NCI-H1436 treated with DMSO at 0.1 percent for 48 hours (cell line): ENCODE results near the gene RPL13A.

Experiments
- DNase-seq: peaks from one replicate; lab custom pipeline; 2025; lab: John Stamatoyannopoulos, UW

The RPL13A gene

GRCh38 chr19:49481020-49481683 is 6.3 kb upstream of the RPL13A start:
- no peak for DNase-seq

GRCh38 chr19:49486232-49486631 is 1.2 kb upstream of the RPL13A start:
- no peak for DNase-seq

DNA sequence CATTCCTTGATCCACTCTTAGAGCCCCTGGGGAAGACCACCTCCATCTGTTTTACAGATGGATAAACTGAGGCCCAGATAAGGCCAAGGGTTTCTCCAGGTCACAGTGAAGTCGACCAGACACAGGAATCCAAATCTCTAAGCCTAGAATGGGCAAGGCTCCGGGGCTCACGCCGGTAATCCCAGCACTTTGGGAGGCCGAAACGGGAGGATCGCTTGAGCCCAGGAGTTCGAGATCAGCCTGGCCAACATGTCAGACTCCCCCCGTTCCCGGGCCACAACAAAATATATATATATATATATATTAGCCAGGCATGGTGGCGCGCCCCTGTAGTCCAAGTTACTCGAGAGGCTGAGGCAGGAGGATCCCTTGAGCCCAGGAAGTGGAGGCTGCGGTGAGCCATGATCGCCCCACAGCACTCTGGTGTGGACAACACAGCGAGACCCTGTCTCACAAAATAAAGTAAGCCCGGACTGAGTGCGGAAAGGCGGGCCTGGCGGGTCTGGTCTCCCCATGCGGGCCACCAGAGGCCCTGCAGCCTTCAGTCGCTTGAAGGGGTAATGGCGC is 615 bp upstream of the RPL13A start:
- DNase-seq = no peak

- DNase-seq = no peak
These were observed 846 bp downstream of the RPL13A start for GRCh38 chr19:49488046-49488862.

GRCh38 chr19:49488863-49489537 is 1.6 kb downstream of the RPL13A start:
- no peak for DNase-seq

DNA sequence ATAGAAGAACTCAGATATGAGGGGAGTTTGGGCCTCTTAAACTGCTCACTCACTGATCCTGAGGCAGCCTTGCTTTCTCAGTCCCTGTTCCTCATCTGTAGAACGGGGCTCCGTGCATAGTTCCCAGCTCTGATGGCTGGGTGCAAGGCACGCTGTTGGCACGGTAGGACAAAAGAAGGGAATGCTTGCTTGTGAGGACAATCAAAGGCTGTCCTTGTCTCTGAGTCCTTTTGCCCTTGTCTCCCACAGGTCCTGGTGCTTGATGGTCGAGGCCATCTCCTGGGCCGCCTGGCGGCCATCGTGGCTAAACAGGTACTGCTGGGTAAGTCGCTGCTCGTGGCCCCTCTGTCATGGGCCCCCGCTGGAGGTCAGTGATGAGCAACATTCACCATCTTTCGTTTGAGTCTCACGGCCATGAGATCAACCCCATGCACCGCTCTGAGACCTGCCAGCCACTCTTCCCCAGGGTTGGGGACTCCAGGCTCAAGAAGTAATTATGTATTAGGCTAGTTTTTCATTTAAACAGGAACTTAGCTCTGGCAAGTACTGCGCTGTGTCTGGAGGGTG is 2.3 kb downstream of the RPL13A start:
- DNase-seq = no peak

DNA sequence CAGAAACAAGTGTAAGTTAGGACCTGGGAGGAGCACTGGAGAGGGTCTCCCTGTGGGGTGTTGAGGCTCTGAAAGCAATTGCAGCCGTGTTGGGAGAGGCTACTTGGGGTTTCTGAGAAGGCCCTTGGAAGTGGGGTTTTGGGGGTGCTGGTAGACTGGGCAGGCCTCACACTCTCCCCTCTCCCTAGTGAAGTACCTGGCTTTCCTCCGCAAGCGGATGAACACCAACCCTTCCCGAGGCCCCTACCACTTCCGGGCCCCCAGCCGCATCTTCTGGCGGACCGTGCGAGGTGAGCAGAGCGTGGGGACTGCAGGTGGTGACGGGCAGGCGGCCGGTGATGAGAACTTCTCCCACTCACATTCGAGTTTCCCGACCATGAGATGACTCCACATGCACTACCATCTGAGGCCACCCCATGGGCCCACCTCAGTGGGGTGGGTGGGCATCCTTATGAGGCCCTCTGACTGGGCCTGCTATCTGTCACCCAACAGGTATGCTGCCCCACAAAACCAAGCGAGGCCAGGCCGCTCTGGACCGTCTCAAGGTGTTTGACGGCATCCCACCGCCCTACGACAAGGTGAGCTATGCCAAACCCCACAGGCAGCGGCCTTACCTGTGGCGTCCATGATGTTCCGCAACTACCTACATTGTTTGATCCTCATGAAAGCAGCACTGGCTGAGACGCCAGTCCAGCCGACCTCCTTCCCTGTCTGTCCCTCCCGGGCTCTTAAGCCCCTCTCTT is 3.0 kb downstream of the RPL13A start:
- DNase-seq = no peak

DNA sequence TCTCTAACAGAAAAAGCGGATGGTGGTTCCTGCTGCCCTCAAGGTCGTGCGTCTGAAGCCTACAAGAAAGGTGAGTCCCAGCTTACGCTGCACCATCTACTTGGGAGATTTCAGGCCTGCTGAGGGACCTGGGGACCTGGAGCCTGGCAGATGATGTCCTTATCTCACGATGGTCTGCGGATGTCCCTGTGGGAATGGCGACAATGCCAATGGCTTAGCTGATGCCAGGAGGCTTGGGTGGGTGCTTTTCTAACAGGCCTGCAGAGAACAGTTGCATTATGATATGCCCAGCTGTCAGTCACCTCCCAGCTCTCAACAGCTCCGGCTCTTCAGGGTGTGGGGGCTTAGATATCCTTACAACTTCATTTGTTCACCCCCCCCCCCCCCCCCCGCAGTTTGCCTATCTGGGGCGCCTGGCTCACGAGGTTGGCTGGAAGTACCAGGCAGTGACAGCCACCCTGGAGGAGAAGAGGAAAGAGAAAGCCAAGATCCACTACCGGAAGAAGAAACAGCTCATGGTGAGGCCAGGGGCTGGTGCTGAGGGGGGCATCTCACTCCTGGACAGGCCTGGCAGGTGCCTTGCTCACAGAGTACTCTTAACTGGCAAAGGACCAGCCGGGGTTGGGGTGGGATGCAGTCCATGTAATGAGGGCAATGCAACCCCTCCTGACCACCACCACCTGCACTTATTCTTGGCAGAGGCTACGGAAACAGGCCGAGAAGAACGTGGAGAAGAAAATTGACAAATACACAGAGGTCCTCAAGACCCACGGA is 3.8 kb downstream of the RPL13A start:
- DNase-seq = no peak

- no peak for DNase-seq
These were observed 4.6 kb downstream of the RPL13A start for GRCh38 chr19:49491804-49492572.

DNA sequence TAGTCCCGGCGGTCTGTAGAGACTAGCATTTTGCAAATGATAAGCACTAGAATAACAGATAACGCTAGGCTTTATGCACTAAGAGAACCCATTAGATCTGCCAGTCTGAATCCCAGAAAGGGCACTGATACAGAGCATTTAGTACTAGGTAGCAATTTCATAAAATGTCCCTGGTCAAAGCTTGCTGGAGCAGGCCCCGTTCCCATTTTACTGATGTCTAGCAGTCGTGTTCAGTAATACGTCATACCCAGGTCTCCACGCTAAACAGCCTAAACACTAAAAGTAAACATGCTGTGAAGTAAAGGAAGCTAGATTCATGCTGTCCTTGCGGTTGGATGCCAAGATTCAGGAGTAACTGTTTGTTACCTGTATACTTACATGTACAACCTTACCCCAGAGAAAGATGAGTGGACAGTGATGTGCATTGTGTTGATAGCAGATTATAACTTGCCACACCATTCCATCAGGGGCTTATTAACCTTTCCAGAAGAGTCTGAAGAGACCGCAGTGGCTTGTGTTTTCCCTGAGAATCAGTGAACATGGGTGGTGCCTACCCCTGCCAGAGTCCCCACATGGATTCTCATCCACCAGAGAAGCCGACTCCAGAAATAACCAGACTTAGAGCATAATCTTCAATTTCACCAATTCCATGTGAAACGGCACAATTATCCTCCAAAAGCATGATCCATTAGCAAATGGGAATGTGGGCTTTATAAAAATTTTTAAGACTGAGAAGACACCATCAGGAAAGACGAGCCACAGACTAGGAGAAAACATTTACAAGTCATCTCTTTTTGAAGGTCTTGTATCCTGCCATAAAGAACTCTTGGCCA is 5.4 kb downstream of the RPL13A start:
- DNase-seq = no peak

DNA sequence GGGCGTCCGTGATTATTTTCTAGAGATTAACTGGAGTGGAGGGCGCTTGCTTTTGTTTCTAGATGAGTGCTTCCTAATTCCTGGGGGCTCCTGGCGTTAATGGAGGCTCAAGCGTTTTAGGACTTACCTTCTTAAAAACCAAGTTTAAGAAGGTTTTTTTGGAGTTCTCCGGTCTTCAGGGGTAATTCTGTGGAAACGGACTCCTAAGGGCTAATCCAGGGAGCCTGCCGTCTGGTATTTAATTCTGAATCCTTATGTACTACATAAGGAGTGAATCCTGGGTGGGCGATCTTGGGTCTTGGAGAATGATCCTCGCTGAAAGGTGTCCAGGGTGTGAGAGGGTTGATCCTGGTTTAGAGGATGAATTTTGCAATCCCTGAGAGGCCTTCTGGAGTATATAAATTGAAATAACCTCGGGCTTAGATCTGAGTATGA is 9.2 kb downstream of the RPL13A start:
- no peak for DNase-seq

DNA sequence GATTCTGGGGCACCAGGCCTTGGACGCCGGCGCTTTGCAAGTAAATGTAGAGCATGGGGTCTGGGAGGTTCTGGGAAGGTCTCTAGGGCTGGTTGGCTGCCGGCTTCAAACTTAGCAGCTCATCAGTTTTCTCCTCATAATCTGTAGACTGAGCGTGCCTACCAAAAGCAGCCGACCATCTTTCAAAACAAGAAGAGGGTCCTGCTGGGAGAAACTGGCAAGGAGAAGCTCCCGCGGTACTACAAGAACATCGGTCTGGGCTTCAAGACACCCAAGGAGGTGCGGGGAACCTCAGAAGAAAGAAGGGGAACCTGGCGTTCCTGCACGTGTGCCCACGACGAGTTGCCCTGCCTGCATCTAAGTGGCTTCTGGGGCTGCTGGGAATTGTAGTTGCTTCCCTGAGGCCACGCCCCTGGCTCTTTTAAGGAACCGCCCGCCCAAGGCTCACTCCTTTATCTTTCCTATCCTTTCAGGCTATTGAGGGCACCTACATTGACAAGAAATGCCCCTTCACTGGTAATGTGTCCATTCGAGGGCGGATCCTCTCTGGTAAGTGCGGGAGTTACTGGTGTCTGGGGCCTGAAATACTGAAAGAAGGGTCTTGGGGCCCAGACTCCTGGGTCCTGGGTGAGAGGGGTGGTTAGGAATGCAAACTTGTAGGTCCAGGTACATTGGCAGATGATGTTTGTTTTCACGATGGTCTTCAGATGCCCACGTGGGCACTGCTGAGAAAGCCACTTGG is 9.8 kb downstream of the RPL13A start:
- DNase-seq = no peak

DNA sequence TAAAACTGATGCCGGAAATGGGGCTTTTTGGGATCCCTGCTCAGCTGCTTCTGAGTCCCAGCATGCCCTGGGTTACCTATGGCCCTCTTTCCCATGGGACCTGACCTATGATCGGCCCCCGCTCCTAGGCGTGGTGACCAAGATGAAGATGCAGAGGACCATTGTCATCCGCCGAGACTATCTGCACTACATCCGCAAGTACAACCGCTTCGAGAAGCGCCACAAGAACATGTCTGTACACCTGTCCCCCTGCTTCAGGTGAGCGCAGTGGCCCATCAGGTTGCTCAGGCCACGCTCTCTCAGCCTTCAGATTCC is 10.3 kb downstream of the RPL13A start:
- no peak for DNase-seq

GRCh38 chr19:49498475-49498874 is 11.1 kb downstream of the RPL13A start:
- DNase-seq = no peak

GRCh38 chr19:49499030-49499670 is 11.7 kb downstream of the RPL13A start:
- DNase-seq = no peak

GRCh38 chr19:49502866-49503581 is 15.6 kb downstream of the RPL13A start:
- DNase-seq = no peak

- no peak for DNase-seq
These were observed 16.2 kb downstream of the RPL13A start for GRCh38 chr19:49503582-49503962.
